Heart left ventricle (tissue), 16 donors: ENCODE results near the gene RABL3. TPM values are rescaled to one million over a fixed set of nuclear protein-coding genes. Genes with fewer than 3 reads are reported as not detected.

ENCODE experiments used
- ATAC-seq, 4 donors: fragments of 200-7000 bp; cut with Tn5 transposase; one replicate each; pipeline ENCODE4 v1.9.1; 2020 to 2022; ENCODE audit warnings: moderate library complexity in 4 of 4, mild to moderate bottlenecking in 3 of 4, moderate number of reproducible peaks in 1 of 4
- DNase-seq, 5 donors: peaks; one replicate each; pipeline ENCODE4 v3.0.0-alpha.2; 2020
- H3K27ac ChIP-seq, 12 donors: fragments of 200-600 bp; sonication (generic) in 4 of 12; one replicate each; pipeline versions ENCODE4 v1.5.0 to v1.8.0; 2016 to 2022; ENCODE audit warnings: mild to moderate bottlenecking in 2 of 12
- H3K27me3 ChIP-seq, 9 donors: fragments of 200-600 bp; sonication (generic) in 2 of 9; one replicate each; pipeline versions ENCODE4 v1.5.1 to v1.8.0; 2016 to 2022; ENCODE audit warnings: mild to moderate bottlenecking in 3 of 9
- H3K36me3 ChIP-seq, 9 donors: fragments of 200-600 bp; sonication (generic) in 2 of 9; one replicate each; pipeline versions ENCODE4 v1.5.0 to v1.8.0; 2018 to 2022; ENCODE audit warnings: mild to moderate bottlenecking in 2 of 9
- H3K4me1 ChIP-seq, 12 donors: fragments of 200-600 bp; sonication (generic) in 4 of 12; one replicate each; pipeline versions ENCODE4 v1.5.0 to v1.8.0; 2016 to 2022; ENCODE audit warnings: mild to moderate bottlenecking in 3 of 12
- H3K4me3 ChIP-seq, 12 donors: fragments of 200-600 bp; sonication (generic) in 4 of 12; one replicate each; pipeline versions ENCODE4 v1.5.0 to v1.8.0; 2017 to 2022; ENCODE audit warnings: mild to moderate bottlenecking in 9 of 12, moderate library complexity in 4 of 12
- H3K9me3 ChIP-seq, 12 donors: fragments of 200-600 bp; sonication (generic) in 4 of 12; one replicate each; pipeline versions ENCODE4 v1.5.0 to v1.8.0; 2016 to 2022; ENCODE audit warnings: mild to moderate bottlenecking in 1 of 12
- CTCF ChIP-seq, 12 donors: fragments of 200-600 bp; sonication (generic) in 4 of 12; IDR thresholded peaks; one replicate each; pipeline versions ENCODE4 v1.5.0 to v1.8.0; 2018 to 2022; ENCODE audit warnings: antibody characterized with exemption in 12 of 12, mild to moderate bottlenecking in 5 of 12
- POLR2A ChIP-seq, 2 donors: fragments of 450-650 bp; IDR thresholded peaks; one replicate each; pipeline ENCODE4 v1.6.1; 2017; ENCODE audit warnings: antibody characterized with exemption in 2 of 2, mild to moderate bottlenecking in 2 of 2, moderate library complexity in 2 of 2
- WGBS, 4 donors: extraction: QIAGEN DNeasy Blood & Tissue Kit in 2 of 4; methylation state at CpG; one replicate each; pipeline versions ENCODE4 v1.1.5 to v1.1.7; 2013 to 2018; 5-methylcytosine and 5-hydroxymethylcytosine counted together
- intact Hi-C, 10 donors: fragments of 100-400 bp; cut with DNase I; formaldehyde crosslinking; loops; one replicate each; pipeline versions ENCODE4 v1.11.1 to v1.14.2; 2022
- polyA plus RNA-seq, 2 donors: library from polyadenylated mRNA; stranded (reverse); fragments of 200-250 nt; gene quantifications; one replicate each; pipeline ENCODE4 v1.2.3, GENCODE V29; 2013
- total RNA-seq, 9 donors: library from RNA; depleted of rRNA in 2 of 9; stranded (reverse); fragments of >200 nt in 2 of 9; fragmentation: NEBNext Ultra II Directional in 3 of 9; extraction: Animal tissue kit (Norgen Biotek cat#: 25700) in 3 of 9; gene quantifications; one replicate each; pipeline versions ENCODE4 v1.1.0 to v1.2.4, GENCODE V29; 2016 to 2023
- donor health status: ischemic (EF 13 %, LVEDD 7.1; RV severe dilation, severe dysfunction).
- donor health status: healthy with polysubstance abuse.
- donor health status: DM: no; HTN: yes; CAD: no.
- donor health status: DM: no; HTN: no; CAD: no.
- donor health status: ischemic (EF 25% LVEDD 6.9; RV normal size, moderate dysfunction).
- donor health status: ischemic (EF 25% LVEDD 5.7; RV mildly dilated, moderate dysfunction).
- donor health status: healthy.
- donor health status: DM: yes; HTN: yes; CAD: no.
- donor health status: ischemic (EF 35%, LVEDD 5.7; RV mildly dilated, moderate dysfunction).
- donor health status: nonischemic (EF 11% LVEDD 7.7; RV severe dilation, severe dysfunction).
- donor health status: DM: yes; HTN: yes; CAD: no.
- donor health status: PGD.
- donor health status: ischemic (EF 29% LVEDD 5.4; RV normal size, mild dysfunction).
- donor health status: nonischemic (EF 23%, LVEDD 6.1; RV moderate dilation, normal function).

RABL3 gene
- total and polyA plus RNA-seq, 11 donors, result 3.1 to 28.3 (median 17.5) TPM

- TF ChIP-seq CTCF (IDR thresholded peaks at IDR 0.05), result no peak
- no peak for TF ChIP-seq POLR2A (IDR thresholded peaks at IDR 0.05)
- ATAC-seq (no peak), DNase-seq (no peak)
- Histone ChIP-seq H3K4me3 (no peak overlapping the region), H3K36me3 (no peaks in the 10 kb centered on the region), H3K9me3 (no peaks in the 10 kb centered on the region), H3K27ac (no peak overlapping the region), H3K27me3 (no peaks in the 10 kb centered on the region), H3K4me1 (peaks cover 0 to 23% (median 2%) of the 10 kb centered on the region in 12 donors)
- intact Hi-C loops, result no loop called here
- WGBS, 4 donors, result 76 to 82% (median 76%) methylated on average over 3 of the region's 3 CpGs
Measured at GRCh38 chr3:120649830-120650233, 92.5 kb downstream of the RABL3 start.

GRCh38 chr3:120648290-120648689 lies 94.0 kb downstream of the RABL3 start:
- WGBS, 4 donors, result 90 to 96% (median 93%) methylated on average over 5 of the region's 5 CpGs
- ATAC-seq, result no peak
- intact Hi-C loops, result no loop called here

GRCh38 chr3:120646771-120647432 lies 95.4 kb downstream of the RABL3 start:
- peak; percentile 62 to 85 (median 78) for ATAC-seq
- Histone ChIP-seq H3K4me1 (peaks cover 0 to 27% (median 5%) of the 10 kb centered on the region in 12 donors), H3K36me3 (no peaks in the 10 kb centered on the region), H3K27ac (peak overlapping the region in 5 of 12 donors; percentile 10 to 61 (median 54)), H3K9me3 (no peaks in the 10 kb centered on the region), H3K4me3 (no peak overlapping the region), H3K27me3 (no peaks in the 10 kb centered on the region)
- DNase-seq, result peak in 1 of 5 donors; percentile 10
- intact Hi-C loops, result no loop called here
- TF ChIP-seq CTCF (IDR thresholded peaks at IDR 0.05), result no peak
- WGBS, 4 donors, result 42 to 50% (median 47%) methylated on average over 5 of the region's 5 CpGs

More at GRCh38 chr3:120648290-120648689, 94.0 kb downstream of the RABL3 start:
- Histone ChIP-seq H3K4me1 (peaks cover 0 to 27% (median 2%) of the 10 kb centered on the region in 12 donors), H3K9me3 (no peaks in the 10 kb centered on the region), H3K27ac (no peak overlapping the region), H3K4me3 (no peak overlapping the region), H3K36me3 (no peaks in the 10 kb centered on the region), H3K27me3 (no peaks in the 10 kb centered on the region)
- DNase-seq, result no peak
- TF ChIP-seq CTCF (IDR thresholded peaks at IDR 0.05) (no peak), POLR2A (IDR thresholded peaks at IDR 0.05) (no peak)

GRCh38 chr3:120645083-120645845 lies 97.1 kb downstream of the RABL3 start:
- no peaks in the 10 kb centered on the region for H3K9me3 ChIP-seq
- H3K27ac ChIP-seq, result peak overlapping the region in 3 of 12 donors; percentile 16 to 52 (median 37)
- H3K4me1 ChIP-seq, result peaks cover 0 to 27% (median 5%) of the 10 kb centered on the region in 12 donors
- ATAC-seq (peak in 3 of 4 donors; percentile 40 to 76 (median 58)), DNase-seq (peak in 1 of 5 donors; percentile 11)
- H3K36me3 ChIP-seq, result no peaks in the 10 kb centered on the region
- no peak overlapping the region for H3K4me3 ChIP-seq
- intact Hi-C loops, result no loop called here
- no peaks in the 10 kb centered on the region for H3K27me3 ChIP-seq
- WGBS, 4 donors, result 42 to 52% (median 45%) methylated on average over 5 of the region's 5 CpGs
- no peak for TF ChIP-seq POLR2A (IDR thresholded peaks at IDR 0.05)
